Measurements from ENCODE around the gene GRB10. TPM values are rescaled to one million over a fixed set of nuclear protein-coding genes. Genes with fewer than 3 reads are reported as not detected.

GRB10 gene
- total and polyA plus RNA-seq, 2 experiments from 2014 or later: 35.0 to 154 TPM

GRCh38 chr7:50799873-50800272, 17.2 kb upstream of the GRB10 start:
- DNase-seq (ENCODE audit: low spot score) (no peak), ATAC-seq (no peak)
- no peak overlapping the region for H3K27ac ChIP-seq (ENCODE audit: low read depth)
- no peaks in the 10 kb centered on the region for H3K79me2 ChIP-seq (replicated peaks; ENCODE audit: insufficient read depth)
- Mint-ChIP-seq H3K27ac (no peak overlapping the region), H3K4me3 (no peak overlapping the region), H3K27me3 (ENCODE audit: insufficient read depth, low read depth, poor library complexity) (peaks cover 10% of the 10 kb centered on the region), H3K9me3 (peaks cover 11% of the 10 kb centered on the region), H3K4me1 (peaks cover 18% of the 10 kb centered on the region), H3K36me3 (ENCODE audit: low read depth) (peaks cover 5% of the 10 kb centered on the region; the same call in 2 of the 3 replicates)
- H4K20me1 ChIP-seq (replicated peaks; ENCODE audit: insufficient read depth): 0 out of 2 replicates have a peak, but pooled peaks cover 2% of the 10 kb centered on the region
- H3K9me2 ChIP-seq (ENCODE audit: insufficient read depth): peaks cover 3% of the 10 kb centered on the region; the same call in 1 of the 2 replicates
- TF ChIP-seq CTCF (conservative IDR thresholded peaks at IDR 0.05; ENCODE audit: low read depth in 2 of 2) (no peak), POLR2AphosphoS5 (IDR thresholded peaks at IDR 0.05; ENCODE audit: low read depth) (no peak), CREB1 (CRISPR knock-in tag; IDR thresholded peaks at IDR 0.05; ENCODE audit: low read depth) (no peak), ZNF331 (CRISPR knock-in tag; IDR thresholded peaks at IDR 0.05; ENCODE audit: low read depth) (no peak), REST (IDR thresholded peaks at IDR 0.05; ENCODE audit: unreplicated experiment) (no peak), EZH2phosphoT487 (IDR thresholded peaks at IDR 0.05; ENCODE audit: unreplicated experiment) (no peak), JUNB (IDR thresholded peaks at IDR 0.05; ENCODE audit: unreplicated experiment) (no peak), EZH2 (IDR thresholded peaks at IDR 0.05; ENCODE audit: low read depth, unreplicated experiment) (no peak), STAT1 (IDR thresholded peaks at IDR 0.05; ENCODE audit: unreplicated experiment) (no peak), ZNF114 (CRISPR knock-in tag; IDR thresholded peaks at IDR 0.05) (no peak), NANOG (IDR thresholded peaks at IDR 0.05; ENCODE audit: borderline replicate concordance) (no peak)
- TF ChIP-seq, protein P1, sequence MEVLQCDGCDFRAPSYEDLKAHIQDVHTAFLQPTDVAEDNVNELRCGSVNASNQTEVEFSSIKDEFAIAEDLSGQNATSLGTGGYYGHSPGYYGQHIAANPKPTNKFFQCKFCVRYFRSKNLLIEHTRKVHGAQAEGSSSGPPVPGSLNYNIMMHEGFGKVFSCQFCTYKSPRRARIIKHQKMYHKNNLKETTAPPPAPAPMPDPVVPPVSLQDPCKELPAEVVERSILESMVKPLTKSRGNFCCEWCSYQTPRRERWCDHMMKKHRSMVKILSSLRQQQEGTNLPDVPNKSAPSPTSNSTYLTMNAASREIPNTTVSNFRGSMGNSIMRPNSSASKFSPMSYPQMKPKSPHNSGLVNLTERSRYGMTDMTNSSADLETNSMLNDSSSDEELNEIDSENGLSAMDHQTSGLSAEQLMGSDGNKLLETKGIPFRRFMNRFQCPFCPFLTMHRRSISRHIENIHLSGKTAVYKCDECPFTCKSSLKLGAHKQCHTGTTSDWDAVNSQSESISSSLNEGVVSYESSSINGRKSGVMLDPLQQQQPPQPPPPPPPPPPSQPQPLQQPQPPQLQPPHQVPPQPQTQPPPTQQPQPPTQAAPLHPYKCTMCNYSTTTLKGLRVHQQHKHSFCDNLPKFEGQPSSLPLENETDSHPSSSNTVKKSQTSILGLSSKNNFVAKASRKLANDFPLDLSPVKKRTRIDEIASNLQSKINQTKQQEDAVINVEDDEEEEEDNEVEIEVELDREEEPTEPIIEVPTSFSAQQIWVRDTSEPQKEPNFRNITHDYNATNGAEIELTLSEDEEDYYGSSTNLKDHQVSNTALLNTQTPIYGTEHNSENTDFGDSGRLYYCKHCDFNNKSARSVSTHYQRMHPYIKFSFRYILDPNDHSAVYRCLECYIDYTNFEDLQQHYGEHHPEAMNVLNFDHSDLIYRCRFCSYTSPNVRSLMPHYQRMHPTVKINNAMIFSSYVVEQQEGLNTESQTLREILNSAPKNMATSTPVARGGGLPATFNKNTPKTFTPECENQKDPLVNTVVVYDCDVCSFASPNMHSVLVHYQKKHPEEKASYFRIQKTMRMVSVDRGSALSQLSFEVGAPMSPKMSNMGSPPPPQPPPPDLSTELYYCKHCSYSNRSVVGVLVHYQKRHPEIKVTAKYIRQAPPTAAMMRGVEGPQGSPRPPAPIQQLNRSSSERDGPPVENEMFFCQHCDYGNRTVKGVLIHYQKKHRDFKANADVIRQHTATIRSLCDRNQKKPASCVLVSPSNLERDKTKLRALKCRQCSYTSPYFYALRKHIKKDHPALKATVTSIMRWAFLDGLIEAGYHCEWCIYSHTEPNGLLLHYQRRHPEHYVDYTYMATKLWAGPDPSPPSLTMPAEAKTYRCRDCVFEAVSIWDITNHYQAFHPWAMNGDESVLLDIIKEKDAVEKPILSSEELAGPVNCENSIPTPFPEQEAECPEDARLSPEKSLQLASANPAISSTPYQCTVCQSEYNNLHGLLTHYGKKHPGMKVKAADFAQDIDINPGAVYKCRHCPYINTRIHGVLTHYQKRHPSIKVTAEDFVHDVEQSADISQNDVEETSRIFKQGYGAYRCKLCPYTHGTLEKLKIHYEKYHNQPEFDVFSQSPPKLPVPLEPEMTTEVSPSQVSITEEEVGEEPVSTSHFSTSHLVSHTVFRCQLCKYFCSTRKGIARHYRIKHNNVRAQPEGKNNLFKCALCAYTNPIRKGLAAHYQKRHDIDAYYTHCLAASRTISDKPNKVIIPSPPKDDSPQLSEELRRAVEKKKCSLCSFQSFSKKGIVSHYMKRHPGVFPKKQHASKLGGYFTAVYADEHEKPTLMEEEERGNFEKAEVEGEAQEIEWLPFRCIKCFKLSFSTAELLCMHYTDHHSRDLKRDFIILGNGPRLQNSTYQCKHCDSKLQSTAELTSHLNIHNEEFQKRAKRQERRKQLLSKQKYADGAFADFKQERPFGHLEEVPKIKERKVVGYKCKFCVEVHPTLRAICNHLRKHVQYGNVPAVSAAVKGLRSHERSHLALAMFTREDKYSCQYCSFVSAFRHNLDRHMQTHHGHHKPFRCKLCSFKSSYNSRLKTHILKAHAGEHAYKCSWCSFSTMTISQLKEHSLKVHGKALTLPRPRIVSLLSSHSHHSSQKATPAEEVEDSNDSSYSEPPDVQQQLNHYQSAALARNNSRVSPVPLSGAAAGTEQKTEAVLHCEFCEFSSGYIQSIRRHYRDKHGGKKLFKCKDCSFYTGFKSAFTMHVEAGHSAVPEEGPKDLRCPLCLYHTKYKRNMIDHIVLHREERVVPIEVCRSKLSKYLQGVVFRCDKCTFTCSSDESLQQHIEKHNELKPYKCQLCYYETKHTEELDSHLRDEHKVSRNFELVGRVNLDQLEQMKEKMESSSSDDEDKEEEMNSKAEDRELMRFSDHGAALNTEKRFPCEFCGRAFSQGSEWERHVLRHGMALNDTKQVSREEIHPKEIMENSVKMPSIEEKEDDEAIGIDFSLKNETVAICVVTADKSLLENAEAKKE (CRISPR knock-in tag; IDR thresholded peaks at IDR 0.05): no peak
- TF ChIP-seq, protein P2, sequence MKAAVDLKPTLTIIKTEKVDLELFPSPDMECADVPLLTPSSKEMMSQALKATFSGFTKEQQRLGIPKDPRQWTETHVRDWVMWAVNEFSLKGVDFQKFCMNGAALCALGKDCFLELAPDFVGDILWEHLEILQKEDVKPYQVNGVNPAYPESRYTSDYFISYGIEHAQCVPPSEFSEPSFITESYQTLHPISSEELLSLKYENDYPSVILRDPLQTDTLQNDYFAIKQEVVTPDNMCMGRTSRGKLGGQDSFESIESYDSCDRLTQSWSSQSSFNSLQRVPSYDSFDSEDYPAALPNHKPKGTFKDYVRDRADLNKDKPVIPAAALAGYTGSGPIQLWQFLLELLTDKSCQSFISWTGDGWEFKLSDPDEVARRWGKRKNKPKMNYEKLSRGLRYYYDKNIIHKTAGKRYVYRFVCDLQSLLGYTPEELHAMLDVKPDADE (IDR thresholded peaks at IDR 0.05): no peak
- no peaks in the 10 kb centered on the region for H3K36me3 ChIP-seq (ENCODE audit: insufficient read depth)
- peaks cover 15% of the 10 kb centered on the region; the same call in 1 of the 2 replicates for H3K4me1 ChIP-seq (ENCODE audit: insufficient read depth)
- no peak overlapping the region for H3K4me2 ChIP-seq
- H2AFZ ChIP-seq: no peak overlapping the region
- H3K27me3 ChIP-seq (ENCODE audit: insufficient read depth): peaks cover 12% of the 10 kb centered on the region
- H3F3A ChIP-seq (replicated peaks; ENCODE audit: low read depth): no peaks in the 10 kb centered on the region
- no peak overlapping the region for H3K4me3 ChIP-seq

Measured in GM23338 (cell line).